HCEC 1CT (cell line): ENCODE data around the gene IL7R.

Experiments
- DNase-seq: peaks from one replicate; pipeline ENCODE4 v3.0.0-alpha.2; 2017

IL7R gene

DNA sequence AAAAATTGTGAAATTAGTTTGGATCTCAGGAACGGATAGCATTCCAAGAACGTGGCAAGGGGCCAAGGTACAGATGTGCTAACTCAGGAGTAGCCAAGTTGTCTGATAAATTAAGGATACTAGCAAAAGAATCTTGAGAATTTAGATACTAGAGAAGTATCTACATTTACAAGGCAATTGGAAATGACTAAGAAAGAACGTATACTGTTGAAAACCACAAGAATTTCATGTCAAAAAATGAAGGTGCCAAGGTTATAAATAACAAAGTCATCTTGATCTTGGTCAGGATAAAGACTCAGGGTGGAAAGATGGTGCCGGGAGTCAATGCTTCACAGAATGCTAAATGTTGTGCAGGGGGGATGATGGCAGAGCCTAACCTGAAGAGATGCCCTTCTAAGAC, 62.5 kb downstream of the IL7R start:
- peak; percentile 96 for DNase-seq

DNA sequence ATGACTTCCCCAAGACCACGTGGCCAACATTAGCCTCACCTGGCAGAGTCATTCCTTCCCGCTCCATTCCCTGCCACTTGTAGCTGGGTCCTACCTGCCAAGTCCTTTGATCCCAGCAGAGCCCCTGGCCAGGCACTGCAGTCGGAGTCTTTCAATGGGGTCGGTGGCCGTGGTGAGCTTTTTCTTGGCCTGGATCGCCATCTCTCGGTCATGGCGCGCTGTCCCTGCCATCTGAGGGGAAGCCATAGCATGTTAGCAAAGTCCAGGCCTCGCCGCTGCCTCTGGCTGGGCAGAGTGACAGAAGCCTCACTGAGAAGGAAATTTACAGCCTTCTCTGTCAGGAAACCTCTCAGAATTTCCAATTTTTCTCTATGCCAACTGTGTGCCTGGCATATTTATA, 64.2 kb downstream of the IL7R start:
- DNase-seq = no peak

DNA sequence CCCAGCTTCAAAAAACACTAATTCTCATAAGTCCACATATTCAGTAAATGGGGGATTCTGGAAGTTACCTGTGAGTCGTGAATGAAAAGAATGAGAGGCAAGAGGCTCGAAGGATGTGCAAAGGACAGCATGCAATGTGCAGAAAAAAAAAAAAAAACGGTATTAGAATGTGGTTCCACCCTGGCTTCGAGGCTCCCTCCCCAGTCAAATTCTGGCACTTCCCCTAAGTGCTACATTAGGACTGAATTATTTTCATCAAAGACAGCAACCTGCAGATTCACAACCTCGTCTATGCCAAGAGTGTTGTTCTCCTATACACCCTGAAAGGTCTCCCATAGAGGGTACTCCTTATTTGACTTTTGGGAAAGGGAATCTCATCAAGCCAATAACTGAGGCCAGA, 65.2 kb downstream of the IL7R start:
- no peak for DNase-seq

DNA sequence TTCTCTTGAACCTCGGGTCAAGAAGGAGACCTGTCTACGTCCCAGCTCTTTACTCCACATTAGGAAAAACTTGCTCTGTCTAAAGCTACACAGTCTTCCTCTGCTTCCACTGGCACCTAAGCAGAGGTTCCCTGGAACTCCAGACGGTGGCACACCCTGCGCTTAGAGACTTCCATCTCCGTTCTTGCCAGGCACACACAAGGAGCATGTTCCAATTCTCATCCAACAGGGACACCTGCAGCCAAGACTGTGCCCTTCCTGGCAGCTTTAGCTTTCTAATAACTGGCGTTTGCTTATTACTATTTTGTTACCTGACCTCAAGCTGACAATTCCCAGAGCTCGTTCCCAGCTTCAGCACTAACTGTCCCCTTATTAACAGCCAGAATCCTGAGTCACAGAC, 65.8 kb downstream of the IL7R start:
- no peak for DNase-seq

DNA sequence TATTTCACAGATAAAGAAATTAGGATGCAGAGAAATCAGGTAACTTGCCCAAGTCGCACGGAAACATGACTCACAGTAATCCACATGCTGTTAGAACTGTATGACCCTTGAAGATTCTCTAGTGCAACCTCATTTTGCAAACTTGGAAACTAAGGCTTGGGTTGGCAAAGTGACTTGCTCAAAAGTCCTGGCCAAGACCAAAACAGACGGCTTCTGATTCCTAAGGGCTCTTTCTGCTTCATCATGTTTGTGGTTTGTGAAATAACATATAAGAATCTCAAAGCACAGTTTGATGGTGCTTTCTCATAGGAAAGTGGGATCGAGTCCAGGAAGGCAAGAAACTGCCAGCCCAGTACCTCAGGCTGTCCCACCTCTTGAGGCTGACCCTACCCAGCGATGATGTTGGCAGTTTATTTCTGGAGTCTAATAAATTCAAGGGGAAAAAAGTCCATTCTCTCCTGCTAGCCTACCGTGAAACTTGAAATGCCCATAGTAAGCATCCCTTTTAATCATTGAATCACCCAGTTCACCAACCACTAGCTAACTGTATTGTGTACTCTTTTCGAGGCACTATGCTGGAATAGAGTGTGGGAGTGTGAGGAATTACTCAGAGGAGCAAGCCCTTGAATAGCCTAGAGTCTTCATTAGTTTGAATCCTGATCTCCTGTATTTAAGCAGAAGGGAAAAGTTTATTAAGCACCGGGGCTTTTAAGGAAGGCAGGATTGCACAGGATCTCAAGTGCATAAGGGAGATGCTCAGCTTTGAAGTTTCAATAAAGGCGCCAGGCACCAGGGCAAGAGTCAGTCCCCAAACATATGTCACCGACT, 67.6 kb downstream of the IL7R start:
- peak; percentile 74 for DNase-seq

DNA sequence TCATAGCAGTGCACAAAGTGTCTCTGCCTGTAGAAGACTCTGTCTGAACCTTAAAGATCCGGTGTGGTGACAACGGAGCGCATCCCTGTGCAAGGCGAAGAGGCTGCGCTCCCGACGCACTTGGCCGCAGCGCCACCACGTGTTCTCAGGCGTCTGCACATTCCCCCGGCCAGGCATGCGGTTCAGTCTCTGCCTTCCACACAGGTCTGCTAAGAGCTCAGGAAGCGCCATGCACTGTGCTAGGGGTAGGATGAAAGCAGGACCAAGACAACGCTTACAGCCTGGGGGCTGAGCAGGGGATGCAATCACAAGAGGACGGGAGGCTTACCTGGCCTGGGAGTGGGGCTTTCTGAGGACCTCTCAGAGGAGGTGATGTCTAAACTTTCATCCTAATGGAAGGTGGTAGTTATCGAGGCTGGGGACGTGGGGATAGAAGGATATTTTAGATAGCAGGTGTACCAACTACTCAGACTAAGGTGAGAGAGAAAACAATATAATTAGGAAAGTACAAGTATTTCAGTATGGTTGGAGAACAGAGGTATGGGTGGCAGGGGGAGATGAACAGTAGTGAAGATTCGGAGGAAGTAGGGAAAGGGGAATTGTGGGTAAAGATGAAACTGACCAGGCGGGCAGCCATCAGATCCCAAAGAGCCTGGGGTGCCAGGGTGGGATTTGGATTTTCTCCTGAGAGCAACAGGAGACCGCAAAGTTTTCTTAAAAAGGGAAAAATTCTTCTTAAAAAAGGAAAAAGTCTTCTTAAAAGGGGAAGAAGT, 68.4 kb downstream of the IL7R start:
- peak; percentile 86 for DNase-seq

DNA sequence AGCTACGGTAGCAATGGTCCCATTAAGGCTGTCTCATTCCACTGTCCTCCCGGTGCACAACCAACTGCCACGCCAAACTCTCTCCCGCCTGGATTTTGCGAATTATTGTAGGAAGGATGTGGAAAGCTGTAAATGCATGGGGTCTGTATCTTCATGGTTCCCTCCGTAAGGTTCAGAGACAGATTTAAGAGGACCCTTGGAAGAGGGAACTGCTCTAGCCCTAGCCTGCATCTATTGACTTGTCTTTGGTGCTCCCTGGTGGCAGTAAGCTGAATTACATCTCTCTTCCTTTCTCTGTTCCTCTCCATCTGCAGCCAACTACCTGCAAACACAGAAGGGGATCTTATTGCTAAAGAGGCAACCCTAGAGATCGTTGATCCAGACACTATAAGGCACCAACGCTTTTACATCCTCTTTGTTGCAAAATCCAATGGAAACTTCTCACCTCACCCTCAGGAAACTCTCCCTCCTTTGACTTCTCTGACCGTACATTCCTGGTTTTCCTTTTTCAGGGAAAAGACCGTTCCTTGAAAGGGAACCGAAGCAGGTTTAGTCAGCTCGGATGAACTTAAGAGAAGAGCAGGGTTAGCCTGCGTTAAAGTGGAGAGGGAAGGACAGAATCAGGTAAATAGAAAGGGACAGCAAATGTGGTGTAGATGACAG, 69.8 kb downstream of the IL7R start:
- DNase-seq = peak; percentile 49
